GM19043 (cell line): ENCODE data around the gene CHD3.

Source experiments
- ATAC-seq: cut with Tn5 transposase; IDR thresholded peaks from one replicate; pipeline ENCODE4 v1.9.1; 2021; ENCODE audit warnings: low read depth; ENCODE audit not compliant: unreplicated experiment

Gene CHD3

GRCh38 chr17:7864995-7865650 is 23.5 kb upstream of the CHD3 start:
- ATAC-seq, result no peak

- no peak for ATAC-seq
These were observed 20.7 kb upstream of the CHD3 start for GRCh38 chr17:7867881-7868329.

- no peak for ATAC-seq
These were observed 15.5 kb upstream of the CHD3 start for GRCh38 chr17:7873051-7873450.

GRCh38 chr17:7875804-7876370 is 12.7 kb upstream of the CHD3 start:
- ATAC-seq, result no peak

- ATAC-seq, result no peak
These were observed 10.4 kb upstream of the CHD3 start for GRCh38 chr17:7878234-7878633.

GRCh38 chr17:7880076-7880868 is 8.3 kb upstream of the CHD3 start:
- ATAC-seq, result no peak

GRCh38 chr17:7881276-7882054 is 7.1 kb upstream of the CHD3 start:
- no peak for ATAC-seq

GRCh38 chr17:7882068-7882467 is 6.5 kb upstream of the CHD3 start:
- ATAC-seq, result no peak

GRCh38 chr17:7882629-7883028 is 6.0 kb upstream of the CHD3 start:
- ATAC-seq, result no peak

GRCh38 chr17:7883781-7884386 is 4.7 kb upstream of the CHD3 start:
- no peak for ATAC-seq

- ATAC-seq, result no peak
These were observed 3.8 kb upstream of the CHD3 start for GRCh38 chr17:7884581-7885366.

- ATAC-seq, result no peak
These were observed 3.0 kb upstream of the CHD3 start for GRCh38 chr17:7885367-7886226.

- no peak for ATAC-seq
These were observed 2.2 kb upstream of the CHD3 start for GRCh38 chr17:7886227-7887037.

GRCh38 chr17:7887038-7887481 is 1.5 kb upstream of the CHD3 start:
- ATAC-seq, result no peak

- ATAC-seq, result no peak
These were observed 956 bp upstream of the CHD3 start for GRCh38 chr17:7887482-7888183.

- no peak for ATAC-seq
These were observed 772 bp downstream of the CHD3 start for GRCh38 chr17:7889166-7889955.
